Activated CD4-positive, alpha-beta T cell treated with anti-CD3 and anti-CD28 coated beads, Interleukin-2, amount 50 U/mL, for 4 hours (primary cell): Measurements from ENCODE around the gene SMIM11.
"Not testable (repeated sequence)": the region's sequence is repeated elsewhere in the genome, so short reads cannot be mapped to it uniquely, and the experiment has no call there.

Source experiments
- DNase-seq, 2 experiments: peaks; one replicate each; pipeline ENCODE4 v3.0.0-alpha.2; 2020

Gene SMIM11

GRCh38 chr21:34357889-34358288 is 17.4 kb upstream of the SMIM11 start:
- DNase-seq = no peak

- DNase-seq = no peak
Observed at GRCh38 chr21:34358866-34359265, 16.4 kb upstream of the SMIM11 start.

GRCh38 chr21:34360488-34361241 is 14.6 kb upstream of the SMIM11 start:
- no peak for DNase-seq

- DNase-seq = no peak
Observed at GRCh38 chr21:34362136-34362444, 13.2 kb upstream of the SMIM11 start.

- DNase-seq = no peak
Observed at GRCh38 chr21:34362670-34363069, 12.6 kb upstream of the SMIM11 start.

- DNase-seq = no peak
Observed at GRCh38 chr21:34363733-34364132, 11.6 kb upstream of the SMIM11 start, which contains the start of gene KCNE2. KCNE2 (plus strand) TSS chr21:34364006; CDS start chr21:34370479, 6,473 bp downstream.

GRCh38 chr21:34364921-34365320 is 10.4 kb upstream of the SMIM11 start:
- no peak for DNase-seq

- no peak for DNase-seq
Observed at GRCh38 chr21:34365809-34366208, 9.5 kb upstream of the SMIM11 start.

- peak; percentile 28 to 40 for DNase-seq
Observed at GRCh38 chr21:34367320-34367935, 7.9 kb upstream of the SMIM11 start.

- no peak for DNase-seq
Observed at GRCh38 chr21:34369741-34370140, 5.6 kb upstream of the SMIM11 start.

GRCh38 chr21:34372321-34372720 is 3.0 kb upstream of the SMIM11 start:
- no peak for DNase-seq

- not testable (repeated sequence) for DNase-seq
Observed at GRCh38 chr21:34374462-34374861, 845 bp upstream of the SMIM11 start.

GRCh38 chr21:34375619-34375972 is 289 bp downstream of the SMIM11 start:
- DNase-seq = not testable (repeated sequence)

GRCh38 chr21:34383138-34383537 is 7.8 kb downstream of the SMIM11 start:
- not testable (repeated sequence) for DNase-seq

GRCh38 chr21:34383724-34384415 is 8.6 kb downstream of the SMIM11 start:
- DNase-seq = not testable (repeated sequence)

- DNase-seq = not testable (repeated sequence)
Observed at GRCh38 chr21:34400522-34400921, 25.2 kb downstream of the SMIM11 start.

- not testable (repeated sequence) for DNase-seq
Observed at GRCh38 chr21:34404742-34405141, 29.4 kb downstream of the SMIM11 start.

- not testable (repeated sequence) for DNase-seq
Observed at GRCh38 chr21:34405686-34406085, 30.4 kb downstream of the SMIM11 start.

GRCh38 chr21:34406102-34406501 is 30.8 kb downstream of the SMIM11 start:
- not testable (repeated sequence) for DNase-seq

- not testable (repeated sequence) for DNase-seq
Observed at GRCh38 chr21:34406676-34407075, 31.4 kb downstream of the SMIM11 start.

GRCh38 chr21:34407294-34407693 is 32.0 kb downstream of the SMIM11 start:
- DNase-seq = not testable (repeated sequence)

- not testable (repeated sequence) for DNase-seq
Observed at GRCh38 chr21:34417448-34418077, 42.3 kb downstream of the SMIM11 start.

GRCh38 chr21:34423805-34424204 is 48.5 kb downstream of the SMIM11 start, which contains the start of gene SMIM34:
SMIM34 (minus strand) TSS chr21:34423951; CDS start chr21:34423839, 112 bp downstream.
- DNase-seq = not testable (repeated sequence)
